H9 (cell line): ENCODE data around the gene BEGAIN. TPM values are rescaled to one million over a fixed set of nuclear protein-coding genes. Genes with fewer than 3 reads are reported as not detected.

ENCODE experiments used
- DNase-seq: peaks from one replicate; pipeline ENCODE4 v3.0.0-alpha.2; 2017
- H2AFZ ChIP-seq: one replicate; pipeline ENCODE4 v1.6.1; 2013; ENCODE audit warnings: mild to moderate bottlenecking, low read length, control low read depth, moderate library complexity
- H2AK5ac ChIP-seq: 2 replicates; pipeline ENCODE4 v1.6.1; 2013; ENCODE audit warnings: low read length, control low read depth, mixed read lengths; ENCODE audit not compliant: insufficient read length
- H2BK120ac ChIP-seq: one replicate; pipeline ENCODE4 v1.6.1; 2013; ENCODE audit warnings: low read depth, mild to moderate bottlenecking, low read length, control low read depth, inconsistent platforms; ENCODE audit not compliant: poor library complexity, severe bottlenecking
- H2BK12ac ChIP-seq: 2 replicates; pipeline ENCODE4 v1.6.1; 2013; ENCODE audit warnings: low read length, control low read depth, mixed read lengths, low read depth; ENCODE audit not compliant: insufficient read length
- H2BK15ac ChIP-seq: 2 replicates; pipeline ENCODE4 v1.6.1; 2013; ENCODE audit warnings: low read depth, low read length, control low read depth
- H2BK20ac ChIP-seq: one replicate; pipeline ENCODE4 v1.6.1; 2013; ENCODE audit warnings: low read depth, mild to moderate bottlenecking, low read length, control low read depth, inconsistent platforms; ENCODE audit not compliant: poor library complexity, severe bottlenecking
- H2BK5ac ChIP-seq: 2 replicates; pipeline ENCODE4 v1.6.1; 2013; ENCODE audit warnings: low read length, control low read depth, mixed read lengths; ENCODE audit not compliant: insufficient read length
- H3K14ac ChIP-seq: 2 replicates; pipeline ENCODE4 v1.6.1; 2013; ENCODE audit warnings: low read length, control low read depth; ENCODE audit not compliant: insufficient read depth
- H3K18ac ChIP-seq: 2 replicates; pipeline ENCODE4 v1.6.1; 2013; ENCODE audit warnings: low read depth, mild to moderate bottlenecking, mixed read lengths, low read length, control low read depth; ENCODE audit not compliant: insufficient read length
- H3K23ac ChIP-seq: 2 replicates; pipeline ENCODE4 v1.6.1; 2013; ENCODE audit warnings: low read length, control low read depth, mixed read lengths, low read depth; ENCODE audit not compliant: insufficient read length
- H3K23me2 ChIP-seq: 2 replicates; pipeline ENCODE4 v1.6.1; 2013; ENCODE audit warnings: low read depth, mild to moderate bottlenecking, mixed read lengths, low read length, control low read depth; ENCODE audit not compliant: insufficient read length, poor library complexity, severe bottlenecking
- H3K27ac ChIP-seq: 2 replicates; pipeline ENCODE4 v1.5.1; 2013; ENCODE audit warnings: low read length, control low read depth, mixed read lengths, low read depth; ENCODE audit not compliant: insufficient read length
- H3K27me3 ChIP-seq: 2 replicates; pipeline ENCODE4 v1.6.1; 2013; ENCODE audit warnings: low read length, control low read depth, inconsistent platforms; ENCODE audit not compliant: insufficient read depth
- H3K4ac ChIP-seq: 2 replicates; pipeline ENCODE4 v1.6.1; 2013; ENCODE audit warnings: low read depth, mild to moderate bottlenecking, control low read depth, inconsistent platforms, low read length, moderate library complexity
- H3K4me1 ChIP-seq: 2 replicates; pipeline ENCODE4 v1.6.1; 2013; ENCODE audit warnings: low read length, control low read depth, inconsistent platforms; ENCODE audit not compliant: insufficient read depth
- H3K4me2 ChIP-seq: 2 replicates; pipeline ENCODE4 v1.6.1; 2013; ENCODE audit warnings: low read length, control low read depth, mixed read lengths; ENCODE audit not compliant: insufficient read length, insufficient read depth
- H3K56ac ChIP-seq: 2 replicates; pipeline ENCODE4 v1.6.1; 2013; ENCODE audit warnings: low read depth, mild to moderate bottlenecking, mixed read lengths, low read length, control low read depth; ENCODE audit not compliant: insufficient read length
- H3K79me1 ChIP-seq: 2 replicates; pipeline ENCODE4 v1.6.1; 2013; ENCODE audit warnings: low read depth, mild to moderate bottlenecking, moderate library complexity, low read length, control low read depth, inconsistent platforms; ENCODE audit not compliant: insufficient read depth, poor library complexity, severe bottlenecking
- H3K79me2 ChIP-seq: 2 replicates; pipeline ENCODE4 v1.6.1; 2013; ENCODE audit warnings: low read length, control low read depth, inconsistent platforms; ENCODE audit not compliant: insufficient read depth
- H3K9ac ChIP-seq: 2 replicates; pipeline ENCODE4 v1.6.1; 2013; ENCODE audit warnings: low read length, control low read depth, mixed read lengths; ENCODE audit not compliant: insufficient read length; ENCODE audit errors: extremely low read depth
- H3K9me3 ChIP-seq: one replicate; pipeline ENCODE4 v1.6.1; 2013; ENCODE audit warnings: low read depth, low read length, inconsistent platforms; ENCODE audit not compliant: control insufficient read depth
- H3T11ph ChIP-seq: one replicate; pipeline ENCODE4 v1.6.1; 2013; ENCODE audit warnings: mild to moderate bottlenecking, low read length, control low read depth, inconsistent platforms
- H4K20me1 ChIP-seq: one replicate; pipeline ENCODE4 v1.6.1; 2013; ENCODE audit not compliant: control insufficient read depth, insufficient read length, insufficient read depth
- H4K5ac ChIP-seq: 2 replicates; pipeline ENCODE4 v1.6.1; 2013; ENCODE audit warnings: low read depth, mild to moderate bottlenecking, mixed read lengths, low read length, control low read depth; ENCODE audit not compliant: insufficient read length
- H4K8ac ChIP-seq: replicated peaks from 2 replicates; pipeline ENCODE4 v1.6.1; 2013; ENCODE audit warnings: low read length, control low read depth, mixed read lengths, low read depth; ENCODE audit not compliant: insufficient read length
- H4K91ac ChIP-seq: 2 replicates; pipeline ENCODE4 v1.6.1; 2013; ENCODE audit warnings: low read depth, mild to moderate bottlenecking, moderate library complexity, mixed read lengths, low read length, control low read depth; ENCODE audit not compliant: insufficient read length
- H3K27ac Mint-ChIP-seq, 3 experiments: 2 replicates in 2 of 3; 3 replicates in 1 of 3; pipeline ENCODE4 v1.8.0; 2020 to 2021; ENCODE audit warnings: mixed read lengths in 3 of 3, mild to moderate bottlenecking in 1 of 3, moderate library complexity in 1 of 3
- H3K27me3 Mint-ChIP-seq: 2 replicates; pipeline ENCODE4 v1.8.0; 2021; ENCODE audit warnings: low read depth, mild to moderate bottlenecking, moderate library complexity, mixed read lengths
- H3K36me3 Mint-ChIP-seq, 3 experiments: 2 replicates in 2 of 3; 3 replicates in 1 of 3; pipeline ENCODE4 v1.8.0; 2020 to 2021; ENCODE audit warnings: low read depth in 3 of 3, mixed read lengths in 3 of 3; ENCODE audit not compliant: insufficient read depth in 1 of 3
- H3K4me1 Mint-ChIP-seq, 2 experiments: 2 replicates each; pipeline ENCODE4 v1.8.0; 2020; ENCODE audit warnings: mixed read lengths in 2 of 2
- H3K4me3 Mint-ChIP-seq, 2 experiments: 2 replicates in 1 of 2; 3 replicates in 1 of 2; pipeline ENCODE4 v1.8.0; 2020 to 2021; ENCODE audit warnings: mild to moderate bottlenecking in 2 of 2, mixed read lengths in 2 of 2, moderate library complexity in 1 of 2
- H3K9me3 Mint-ChIP-seq, 2 experiments: 2 replicates in 1 of 2; 3 replicates in 1 of 2; pipeline ENCODE4 v1.8.0; 2020; ENCODE audit warnings: mild to moderate bottlenecking in 2 of 2, mixed read lengths in 2 of 2, moderate library complexity in 1 of 2
- WGBS: extraction: QIAGEN DNeasy Blood & Tissue Kit; methylation state at CpG from one replicate; pipeline ENCODE4 v1.1.7; 2013; ENCODE audit warnings: missing lambda C conversion rate, low lambda C conversion rate, mixed read lengths; ENCODE audit not compliant: insufficient read length; ENCODE audit errors: extremely low coverage; 5-methylcytosine and 5-hydroxymethylcytosine counted together
- total RNA-seq: library from RNA; stranded (reverse); gene quantifications from 2 replicates; pipeline ENCODE4 v1.2.1, GENCODE V29; 2021
- TF ChIP-seq, protein P1 (sequence below): fragments of 200-600 bp; sonication (generic); conservative IDR thresholded peaks from 3 replicates; pipeline ENCODE4 v1.8.0; 2021; ENCODE audit warnings: antibody characterized with exemption, mild to moderate bottlenecking

BEGAIN gene
- total RNA-seq, 1 experiment from 2014 or later = 2.6 TPM

GRCh38 chr14:100592972-100593371 lies 5.8 kb upstream of the BEGAIN start:
- Mint-ChIP-seq H3K27ac (peak overlapping the region in 1 of 3 experiments; percentile 27; a peak in 1 of 7 replicates), H3K36me3 (no peaks in the 10 kb centered on the region), H3K9me3 (no peaks in the 10 kb centered on the region), H3K4me3 (no peak overlapping the region), H3K27me3 (peaks cover 57% of the 10 kb centered on the region), H3K4me1 (peaks cover 6 to 13% of the 10 kb centered on the region in 2 experiments; a peak in 3 of 4 replicates)
- Histone ChIP-seq H3K56ac (no peak overlapping the region), H4K20me1 (no peaks in the 10 kb centered on the region), H4K8ac (no peak overlapping the region), H2BK12ac (no peak overlapping the region), H2BK120ac (no peak overlapping the region), H2AK5ac (no peak overlapping the region), H2BK20ac (no peak overlapping the region), H3K18ac (no peak overlapping the region), H3K79me1 (no peaks in the 10 kb centered on the region), H3K9ac (no peak overlapping the region), H3K27me3 (peaks cover 2% of the 10 kb centered on the region; the same call in 1 of the 2 replicates), H4K5ac (no peak overlapping the region), H3K4me2 (no peak overlapping the region), H2BK15ac (no peak overlapping the region), H2BK5ac (no peak overlapping the region), H2AFZ (no peak overlapping the region), H3K4ac (no peak overlapping the region), H3T11ph (no peak overlapping the region), H3K23me2 (no peaks in the 10 kb centered on the region), H3K79me2 (no peaks in the 10 kb centered on the region), H3K27ac (no peak overlapping the region), H3K14ac (no peak overlapping the region), H3K4me1 (no peaks in the 10 kb centered on the region), H3K23ac (no peak overlapping the region), H3K9me3 (no peaks in the 10 kb centered on the region), H4K91ac (no peak overlapping the region)
- WGBS = no CpG with 5 or more reads among the region's 4 CpGs
- TF ChIP-seq, protein P1, sequence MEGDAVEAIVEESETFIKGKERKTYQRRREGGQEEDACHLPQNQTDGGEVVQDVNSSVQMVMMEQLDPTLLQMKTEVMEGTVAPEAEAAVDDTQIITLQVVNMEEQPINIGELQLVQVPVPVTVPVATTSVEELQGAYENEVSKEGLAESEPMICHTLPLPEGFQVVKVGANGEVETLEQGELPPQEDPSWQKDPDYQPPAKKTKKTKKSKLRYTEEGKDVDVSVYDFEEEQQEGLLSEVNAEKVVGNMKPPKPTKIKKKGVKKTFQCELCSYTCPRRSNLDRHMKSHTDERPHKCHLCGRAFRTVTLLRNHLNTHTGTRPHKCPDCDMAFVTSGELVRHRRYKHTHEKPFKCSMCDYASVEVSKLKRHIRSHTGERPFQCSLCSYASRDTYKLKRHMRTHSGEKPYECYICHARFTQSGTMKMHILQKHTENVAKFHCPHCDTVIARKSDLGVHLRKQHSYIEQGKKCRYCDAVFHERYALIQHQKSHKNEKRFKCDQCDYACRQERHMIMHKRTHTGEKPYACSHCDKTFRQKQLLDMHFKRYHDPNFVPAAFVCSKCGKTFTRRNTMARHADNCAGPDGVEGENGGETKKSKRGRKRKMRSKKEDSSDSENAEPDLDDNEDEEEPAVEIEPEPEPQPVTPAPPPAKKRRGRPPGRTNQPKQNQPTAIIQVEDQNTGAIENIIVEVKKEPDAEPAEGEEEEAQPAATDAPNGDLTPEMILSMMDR = no peak
- DNase-seq = no peak
